Ovary (tissue), 3 donors: ENCODE data around the gene DRC1.

Experiments
- CTCF ChIP-seq, 3 donors: fragments of 450-650 bp in 2 of 3; fragments of 200-600 bp in 1 of 3; IDR thresholded peaks; one replicate each; pipeline versions ENCODE4 v1.5.1 to v1.8.0; 2016 to 2022; ENCODE audit warnings: antibody characterized with exemption in 3 of 3, mild to moderate bottlenecking in 1 of 3
- POLR2A ChIP-seq: fragments of 450-650 bp; IDR thresholded peaks from one replicate; pipeline ENCODE4 v1.6.1; 2017; ENCODE audit warnings: antibody characterized with exemption, mild to moderate bottlenecking, moderate library complexity
- donor health status: DM: no; HTN: no; CAD: no.

GRCh38 chr2:26483516-26483915 lies 81.8 kb downstream of the DRC1 start:
- TF ChIP-seq POLR2A (no peak), CTCF (IDR thresholded peaks at IDR 0.05) (no peak)
